ENCODE results near the gene ATR.

ATR gene

DNA sequence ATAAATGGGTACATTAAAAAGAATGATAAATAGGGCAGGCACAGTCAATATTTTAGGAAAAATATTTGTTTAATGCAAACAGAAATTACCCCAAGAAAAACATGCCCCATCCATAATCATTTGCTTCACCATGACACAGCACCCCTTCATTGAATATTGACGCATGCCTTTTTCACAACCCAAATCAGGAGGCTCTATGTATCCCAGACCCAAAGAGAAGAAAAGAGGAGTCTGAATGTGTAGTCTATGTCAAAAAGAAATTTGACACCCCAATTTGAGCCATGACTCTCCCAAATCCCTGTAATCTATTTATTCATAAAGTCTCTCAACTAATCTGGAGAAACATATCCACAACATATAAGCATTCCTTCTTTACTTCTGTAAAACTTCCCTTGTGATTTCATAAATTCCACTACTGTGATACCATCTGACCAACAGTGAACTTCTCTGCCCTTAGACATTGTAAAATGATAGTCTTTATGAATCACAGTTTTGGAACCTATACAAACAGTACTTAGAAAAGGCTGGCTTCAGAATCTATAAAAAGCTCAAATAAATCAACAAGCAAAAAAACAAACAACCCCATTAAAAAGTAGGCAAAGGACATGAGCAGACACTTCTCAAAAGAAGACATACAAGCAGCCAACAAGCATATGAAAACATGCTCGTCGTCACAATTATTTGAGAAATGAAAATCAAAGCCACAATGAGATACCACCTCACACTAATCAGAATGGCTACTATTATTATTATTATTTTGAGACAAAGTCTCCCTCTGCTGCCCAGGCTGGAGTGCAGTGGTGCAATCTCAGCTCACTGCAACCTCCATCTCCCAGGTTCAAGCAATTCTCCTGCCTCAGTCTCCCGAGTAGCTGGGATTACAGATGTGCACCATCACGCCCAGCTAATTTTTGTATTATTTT lies 77.3 kb downstream of the ATR start:
- Histone ChIP-seq H2BK5ac (ENCODE audit: low read depth, low read length, poor library complexity) (no peak overlapping the region), H3K4me1 (ENCODE audit: control insufficient read depth in 1 of 2, insufficient read depth in 2 of 2, low read length in 2 of 2) (no peaks in the 10 kb centered on the region), H3K27me3 (ENCODE audit: insufficient read depth, low read length) (no peaks in the 10 kb centered on the region), H2BK120ac (ENCODE audit: insufficient read depth, low read length, poor library complexity) (no peak overlapping the region), H3K14ac (ENCODE audit: low read length) (no peak overlapping the region), H4K91ac (ENCODE audit: low read depth, low read length) (no peak overlapping the region), H3K23ac (ENCODE audit: low read length) (no peak overlapping the region), H3K4me3 (ENCODE audit: low read depth, low read length) (no peak overlapping the region), H3K27ac (ENCODE audit: low read depth, low read length) (no peak overlapping the region), H3K4me2 (ENCODE audit: low read length) (no peak overlapping the region), H3K79me2 (ENCODE audit: control insufficient read depth, insufficient read depth, low read length, poor library complexity) (no peaks in the 10 kb centered on the region), H2AFZ (ENCODE audit: insufficient read depth, low read length, poor library complexity) (no peak overlapping the region), H2BK12ac (ENCODE audit: low read length) (no peak overlapping the region), H4K8ac (ENCODE audit: low read depth, low read length) (no peak overlapping the region), H3K79me1 (ENCODE audit: low read length) (no peaks in the 10 kb centered on the region), H2AK5ac (ENCODE audit: low read length) (no peak overlapping the region), H3K4ac (ENCODE audit: low read depth, low read length) (no peak overlapping the region), H3K36me3 (ENCODE audit: control insufficient read depth in 1 of 2, insufficient read depth in 2 of 2, low read length in 2 of 2) (peaks cover 2 to 3% of the 10 kb centered on the region in 2 experiments), H3K18ac (ENCODE audit: low read length) (no peak overlapping the region), H3K9ac (ENCODE audit: low read length) (no peak overlapping the region), H4K12ac (ENCODE audit: low read depth, low read length) (no peak overlapping the region), H3K9me3 (ENCODE audit: insufficient read depth, low read depth, low read length) (no peaks in the 10 kb centered on the region)
- no CpG with 5 or more reads among the region's 5 CpGs for WGBS (ENCODE audit: extremely low coverage, insufficient coverage, insufficient read length)
- DNase-seq: peak; percentile 11 to 79

DNA sequence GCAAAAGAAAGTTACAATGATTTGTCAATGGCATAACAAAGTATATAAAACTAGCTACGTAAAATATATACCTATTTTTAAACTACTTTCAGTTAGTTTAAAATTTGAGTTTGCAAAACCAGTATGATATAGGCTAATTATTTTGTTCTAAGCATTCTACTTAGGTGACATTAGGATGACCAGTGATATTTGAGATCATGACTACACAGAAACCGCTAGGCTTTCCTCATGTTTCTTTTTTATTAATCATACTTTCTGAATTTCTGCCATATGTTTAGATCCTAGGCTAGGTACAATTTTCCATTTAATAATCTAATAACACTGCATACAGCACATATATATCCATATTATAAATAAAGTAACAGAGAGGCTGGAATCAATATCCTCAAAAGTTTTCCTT lies 78.3 kb downstream of the ATR start:
- H3K27me3 ChIP-seq (ENCODE audit: insufficient read depth, low read length): no peaks in the 10 kb centered on the region
- no peak overlapping the region for H3K9ac ChIP-seq (ENCODE audit: low read length)
- H3K27ac ChIP-seq (ENCODE audit: low read depth, low read length): no peak overlapping the region
- H2AK5ac ChIP-seq (ENCODE audit: low read length): no peak overlapping the region
- H3K4me1 ChIP-seq (ENCODE audit: control insufficient read depth in 1 of 2, insufficient read depth in 2 of 2, low read length in 2 of 2): no peaks in the 10 kb centered on the region
- H3K36me3 ChIP-seq (ENCODE audit: control insufficient read depth in 1 of 2, insufficient read depth in 2 of 2, low read length in 2 of 2): peaks cover 2 to 4% of the 10 kb centered on the region in 2 experiments
- H3K4ac ChIP-seq (ENCODE audit: low read depth, low read length): no peak overlapping the region
- no peak overlapping the region for H3K14ac ChIP-seq (ENCODE audit: low read length)
- no peak overlapping the region for H3K23ac ChIP-seq (ENCODE audit: low read length)
- H4K91ac ChIP-seq (ENCODE audit: low read depth, low read length): no peak overlapping the region
- WGBS (ENCODE audit: extremely low coverage, insufficient coverage, insufficient read length): no CpG with 5 or more reads among the region's 2 CpGs
- no peak overlapping the region for H3K4me2 ChIP-seq (ENCODE audit: low read length)
- H3K9me3 ChIP-seq (ENCODE audit: insufficient read depth, low read depth, low read length): no peaks in the 10 kb centered on the region
- H2BK120ac ChIP-seq (ENCODE audit: insufficient read depth, low read length, poor library complexity): no peak overlapping the region
- H3K18ac ChIP-seq (ENCODE audit: low read length): no peak overlapping the region
- H3K79me1 ChIP-seq (ENCODE audit: low read length): no peaks in the 10 kb centered on the region
- H3K79me2 ChIP-seq (ENCODE audit: control insufficient read depth, insufficient read depth, low read length, poor library complexity): no peaks in the 10 kb centered on the region
- no peak for DNase-seq
- no peak overlapping the region for H3K4me3 ChIP-seq (ENCODE audit: low read depth, low read length)
- H4K12ac ChIP-seq (ENCODE audit: low read depth, low read length): no peak overlapping the region
- no peak overlapping the region for H2BK12ac ChIP-seq (ENCODE audit: low read length)
- no peak overlapping the region for H2BK5ac ChIP-seq (ENCODE audit: low read depth, low read length, poor library complexity)
- no peak overlapping the region for H4K8ac ChIP-seq (ENCODE audit: low read depth, low read length)
- no peak overlapping the region for H2AFZ ChIP-seq (ENCODE audit: insufficient read depth, low read length, poor library complexity)

DNA sequence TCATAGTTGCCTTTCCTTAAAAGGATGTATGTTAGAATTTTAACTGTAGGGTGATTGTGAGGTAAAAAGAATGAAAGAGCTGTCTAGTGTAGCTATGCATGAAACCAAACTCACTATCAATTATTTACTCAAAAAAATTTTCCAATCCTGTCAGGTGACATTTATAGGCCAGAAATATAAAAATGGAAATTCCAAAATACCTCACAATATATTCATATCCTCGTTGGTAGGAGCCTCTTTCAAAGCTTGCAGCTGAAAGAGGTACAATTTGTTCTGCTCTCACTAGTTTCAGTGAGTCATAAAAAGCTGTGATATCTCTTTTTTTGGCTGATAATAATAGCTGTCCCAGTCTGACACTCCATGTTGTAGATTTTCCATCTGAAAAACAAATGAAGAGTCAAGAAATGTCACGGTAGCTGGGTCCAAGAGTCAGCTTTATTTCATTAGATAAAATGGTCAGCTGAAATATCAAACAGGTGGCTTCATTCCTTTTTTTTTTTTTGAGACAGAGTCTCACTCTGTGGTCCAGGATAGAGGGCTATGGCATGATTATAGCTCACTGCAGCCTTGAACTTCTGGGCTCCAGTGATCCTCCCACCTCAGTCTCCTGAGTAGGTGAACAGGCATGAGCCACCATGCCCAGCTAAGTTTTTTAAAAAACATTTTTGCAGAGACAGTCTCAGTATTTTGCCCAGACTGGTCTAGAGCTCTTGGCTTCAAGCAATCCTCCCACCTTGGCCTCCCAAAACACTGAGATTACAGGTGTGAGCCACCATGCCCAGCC lies 79.9 kb downstream of the ATR start:
- Histone ChIP-seq H4K91ac (ENCODE audit: low read depth, low read length) (no peak overlapping the region), H3K36me3 (ENCODE audit: control insufficient read depth in 1 of 2, insufficient read depth in 2 of 2, low read length in 2 of 2) (peaks cover 4% of the 10 kb centered on the region in 2 experiments), H3K9me3 (ENCODE audit: insufficient read depth, low read depth, low read length) (no peaks in the 10 kb centered on the region), H3K4me3 (ENCODE audit: low read depth, low read length) (no peak overlapping the region), H3K79me1 (ENCODE audit: low read length) (no peaks in the 10 kb centered on the region), H2AK5ac (ENCODE audit: low read length) (no peak overlapping the region), H3K23ac (ENCODE audit: low read length) (no peak overlapping the region), H2BK120ac (ENCODE audit: insufficient read depth, low read length, poor library complexity) (no peak overlapping the region), H3K4me1 (ENCODE audit: control insufficient read depth in 1 of 2, insufficient read depth in 2 of 2, low read length in 2 of 2) (no peaks in the 10 kb centered on the region), H3K27me3 (ENCODE audit: insufficient read depth, low read length) (no peaks in the 10 kb centered on the region), H3K9ac (ENCODE audit: low read length) (no peak overlapping the region), H2AFZ (ENCODE audit: insufficient read depth, low read length, poor library complexity) (no peak overlapping the region), H3K14ac (ENCODE audit: low read length) (no peak overlapping the region), H3K4ac (ENCODE audit: low read depth, low read length) (no peak overlapping the region), H3K18ac (ENCODE audit: low read length) (no peak overlapping the region), H4K12ac (ENCODE audit: low read depth, low read length) (no peak overlapping the region), H3K4me2 (ENCODE audit: low read length) (no peak overlapping the region), H3K27ac (ENCODE audit: low read depth, low read length) (no peak overlapping the region), H2BK12ac (ENCODE audit: low read length) (no peak overlapping the region), H3K79me2 (ENCODE audit: control insufficient read depth, insufficient read depth, low read length, poor library complexity) (no peaks in the 10 kb centered on the region), H4K8ac (ENCODE audit: low read depth, low read length) (no peak overlapping the region), H2BK5ac (ENCODE audit: low read depth, low read length, poor library complexity) (no peak overlapping the region)
- no CpG with 5 or more reads among the region's 2 CpGs for WGBS (ENCODE audit: extremely low coverage, insufficient coverage, insufficient read length)
- DNase-seq: no peak

DNA sequence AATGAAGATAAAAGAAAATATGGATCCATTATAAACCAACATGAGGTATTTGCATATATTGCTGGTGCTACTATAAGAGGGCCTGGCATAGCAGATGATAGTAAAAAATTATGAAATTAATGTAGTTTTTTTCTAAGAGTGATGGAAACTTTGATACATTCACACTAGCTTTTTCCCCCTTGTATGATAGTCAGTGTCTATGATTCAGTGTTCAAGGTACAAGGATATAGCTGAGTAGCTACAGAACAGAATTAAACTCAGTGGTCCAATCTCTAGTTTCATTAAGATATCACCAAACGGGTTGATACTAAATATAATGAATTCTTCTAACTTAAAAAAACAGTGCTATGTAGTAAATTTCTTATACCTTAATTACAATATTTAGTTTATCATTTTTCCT lies 80.8 kb downstream of the ATR start:
- no peaks in the 10 kb centered on the region for H3K27me3 ChIP-seq (ENCODE audit: insufficient read depth, low read length)
- no CpG with 5 or more reads among the region's 1 CpG for WGBS (ENCODE audit: extremely low coverage, insufficient coverage, insufficient read length)
- H3K36me3 ChIP-seq (ENCODE audit: control insufficient read depth in 1 of 2, insufficient read depth in 2 of 2, low read length in 2 of 2): peaks cover 4 to 6% of the 10 kb centered on the region in 2 experiments
- H3K4me1 ChIP-seq (ENCODE audit: control insufficient read depth in 1 of 2, insufficient read depth in 2 of 2, low read length in 2 of 2): no peaks in the 10 kb centered on the region
- H3K23ac ChIP-seq (ENCODE audit: low read length): no peak overlapping the region
- H2BK5ac ChIP-seq (ENCODE audit: low read depth, low read length, poor library complexity): no peak overlapping the region
- H3K9ac ChIP-seq (ENCODE audit: low read length): no peak overlapping the region
- DNase-seq: no peak
- H3K27ac ChIP-seq (ENCODE audit: low read depth, low read length): no peak overlapping the region
- H2BK12ac ChIP-seq (ENCODE audit: low read length): no peak overlapping the region
- H3K14ac ChIP-seq (ENCODE audit: low read length): no peak overlapping the region
- H3K79me2 ChIP-seq (ENCODE audit: control insufficient read depth, insufficient read depth, low read length, poor library complexity): no peaks in the 10 kb centered on the region
- no peak overlapping the region for H2BK120ac ChIP-seq (ENCODE audit: insufficient read depth, low read length, poor library complexity)
- H3K18ac ChIP-seq (ENCODE audit: low read length): no peak overlapping the region
- H3K4me2 ChIP-seq (ENCODE audit: low read length): no peak overlapping the region
- H3K4me3 ChIP-seq (ENCODE audit: low read depth, low read length): no peak overlapping the region
- H2AFZ ChIP-seq (ENCODE audit: insufficient read depth, low read length, poor library complexity): no peak overlapping the region
- no peak overlapping the region for H3K4ac ChIP-seq (ENCODE audit: low read depth, low read length)
- H2AK5ac ChIP-seq (ENCODE audit: low read length): no peak overlapping the region
- H3K9me3 ChIP-seq (ENCODE audit: insufficient read depth, low read depth, low read length): no peaks in the 10 kb centered on the region
- H4K91ac ChIP-seq (ENCODE audit: low read depth, low read length): no peak overlapping the region
- no peak overlapping the region for H4K12ac ChIP-seq (ENCODE audit: low read depth, low read length)
- no peak overlapping the region for H4K8ac ChIP-seq (ENCODE audit: low read depth, low read length)
- no peaks in the 10 kb centered on the region for H3K79me1 ChIP-seq (ENCODE audit: low read length)

All from trophoblast cell (in vitro differentiated cells and primary cell).